Hindlimb muscle (tissue), 1 donor: ENCODE data around the gene DNMT3A. TPM values are rescaled to one million over a fixed set of nuclear protein-coding genes. Genes with fewer than 3 reads are reported as not detected.

Source experiments
- DNase-seq: peaks from one replicate; pipeline ENCODE4 v3.0.0-alpha.2; 2013
- polyA plus RNA-seq: library from polyadenylated mRNA; unstranded; fragments of 120-200 nt; gene quantifications from one replicate; pipeline ENCODE4 v1.2.1, GENCODE V29; 2013; ENCODE audit not compliant: insufficient read length

The DNMT3A gene
- polyA plus RNA-seq, 1 donor: 69.9 TPM

- no peak for DNase-seq
Observed at GRCh38 chr2:25255745-25256487, 85.8 kb downstream of the DNMT3A start.

DNA sequence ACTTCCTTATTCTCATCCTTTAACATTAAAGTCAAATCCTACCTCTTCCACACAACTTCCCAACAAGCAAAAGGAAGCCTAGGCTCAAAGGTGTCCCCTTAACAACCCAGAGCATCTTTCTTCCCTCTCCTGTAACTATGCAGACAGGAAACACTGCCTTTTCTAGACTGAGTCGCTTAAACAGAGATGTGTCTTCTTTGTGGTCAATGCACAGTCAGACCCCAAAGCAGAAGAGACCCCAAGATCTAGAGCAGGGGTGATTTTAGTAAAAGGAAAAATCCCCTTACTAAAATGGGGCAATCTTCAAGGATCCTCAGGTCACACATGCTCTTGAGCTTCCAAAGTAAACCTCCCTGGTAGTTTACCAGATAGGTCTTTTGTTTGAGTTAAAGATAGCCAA is 86.8 kb downstream of the DNMT3A start:
- no peak for DNase-seq

DNA sequence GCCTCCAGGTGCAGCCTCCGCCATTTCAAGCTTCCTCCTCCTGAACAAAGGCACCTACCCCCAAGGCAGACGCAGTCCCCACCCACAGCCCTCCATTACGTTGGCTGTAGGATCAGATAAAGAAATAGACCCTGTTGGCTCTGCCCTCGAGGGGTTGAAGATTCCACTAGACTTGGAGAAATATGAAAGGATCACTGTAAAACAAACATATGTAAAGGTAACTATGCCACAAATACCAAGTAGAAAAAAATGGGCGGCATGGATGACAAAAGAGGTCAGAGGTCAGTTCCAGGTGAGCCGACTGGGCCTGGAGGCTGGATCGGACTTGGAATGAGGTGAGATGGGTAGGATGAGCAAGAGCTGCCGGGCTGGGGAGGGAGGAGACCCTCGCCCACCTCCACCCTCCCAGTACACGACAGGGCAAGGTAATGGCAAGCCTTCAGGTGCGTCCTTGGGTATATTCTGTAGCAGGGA is 88.5 kb downstream of the DNMT3A start:
- no peak for DNase-seq

DNA sequence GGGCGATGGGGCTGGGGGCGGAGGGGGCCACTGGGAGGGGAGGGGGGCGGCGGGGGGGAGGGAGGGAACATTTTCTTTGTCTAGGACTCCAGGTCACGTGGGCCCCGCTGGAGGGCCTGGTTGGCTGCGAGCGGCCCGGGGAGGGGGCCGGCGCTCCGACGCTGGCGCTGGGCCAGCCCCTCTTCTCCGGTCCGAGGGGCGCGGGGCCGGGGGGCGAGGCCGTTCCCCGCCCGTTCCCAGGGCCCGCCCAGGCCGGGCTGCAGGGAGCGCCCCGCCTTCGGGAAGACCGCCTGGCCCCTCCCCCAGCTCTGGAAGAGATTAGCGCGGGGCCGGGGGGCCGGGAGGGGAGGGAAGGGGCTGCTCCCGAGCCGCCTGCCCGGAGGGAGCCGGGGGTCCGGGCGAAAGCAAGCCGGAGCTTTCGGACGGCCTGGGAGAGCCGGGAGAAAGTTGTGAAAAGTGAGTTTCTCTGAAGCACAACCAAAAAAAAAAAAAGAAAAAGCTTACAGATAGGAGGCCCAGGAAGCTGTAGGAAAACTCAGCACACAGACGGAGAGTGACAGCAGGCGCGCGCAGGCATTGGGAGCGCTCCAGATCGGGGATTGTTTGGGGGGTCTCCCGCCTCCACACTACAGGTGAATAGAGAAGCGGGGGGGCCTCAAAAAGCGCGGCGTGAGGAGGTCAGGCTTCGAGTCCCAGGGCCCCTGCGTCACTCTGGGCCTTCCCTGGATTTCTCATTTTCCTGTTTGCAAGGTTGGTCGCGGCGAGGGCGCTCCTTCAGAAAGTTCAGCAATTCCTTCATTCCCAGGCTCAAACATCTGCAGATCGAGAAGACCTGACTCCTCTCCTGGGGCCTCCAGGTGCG is 89.2 kb downstream of the DNMT3A start:
- peak; percentile 91 for DNase-seq

DNA sequence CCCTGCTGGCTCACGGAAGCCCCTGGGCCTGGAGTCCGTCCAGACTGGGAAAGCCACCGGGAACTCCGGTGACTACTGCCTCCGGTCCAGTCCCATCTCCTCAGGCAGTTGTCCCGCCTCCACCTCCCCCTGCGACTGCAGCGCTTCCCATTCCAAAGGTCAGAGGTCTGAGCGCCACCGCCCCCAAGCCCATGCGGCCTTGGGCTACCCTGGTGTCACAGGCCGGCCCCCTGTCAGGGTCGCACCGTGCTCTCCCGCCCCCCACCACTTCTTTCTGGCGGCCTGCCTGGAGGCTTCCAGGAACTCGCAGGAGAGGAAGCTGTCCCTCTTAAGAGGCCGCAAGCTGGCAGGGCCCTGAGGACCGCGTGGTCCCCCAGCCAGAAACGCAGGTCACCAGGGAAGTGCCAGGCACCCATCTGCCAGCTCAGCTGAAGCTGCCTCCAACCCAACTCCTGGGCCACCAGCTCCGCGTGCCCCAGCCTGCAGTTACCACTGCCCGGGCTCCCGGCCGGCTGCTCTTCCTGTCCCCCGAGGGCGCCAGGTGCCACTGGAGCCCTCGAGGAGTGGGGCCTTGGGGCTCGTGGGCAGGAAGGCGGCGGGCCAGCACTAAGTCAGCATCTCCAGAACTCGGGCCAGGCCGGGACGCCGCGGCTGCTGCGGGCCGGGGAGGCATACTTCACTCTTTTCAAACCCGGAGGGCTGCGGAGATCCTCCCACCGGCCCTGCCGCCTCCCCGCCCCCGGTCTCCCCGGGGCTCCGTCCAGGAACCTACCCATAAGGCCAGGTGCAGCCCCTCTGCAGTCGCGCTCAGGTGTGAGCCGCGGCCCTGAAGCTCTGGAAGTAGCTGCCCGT is 90.1 kb downstream of the DNMT3A start:
- DNase-seq: peak; percentile 62

- no peak for DNase-seq
Observed at GRCh38 chr2:25251071-25251421, 90.7 kb downstream of the DNMT3A start.

- no peak for DNase-seq
Observed at GRCh38 chr2:25250331-25251070, 91.2 kb downstream of the DNMT3A start.

DNA sequence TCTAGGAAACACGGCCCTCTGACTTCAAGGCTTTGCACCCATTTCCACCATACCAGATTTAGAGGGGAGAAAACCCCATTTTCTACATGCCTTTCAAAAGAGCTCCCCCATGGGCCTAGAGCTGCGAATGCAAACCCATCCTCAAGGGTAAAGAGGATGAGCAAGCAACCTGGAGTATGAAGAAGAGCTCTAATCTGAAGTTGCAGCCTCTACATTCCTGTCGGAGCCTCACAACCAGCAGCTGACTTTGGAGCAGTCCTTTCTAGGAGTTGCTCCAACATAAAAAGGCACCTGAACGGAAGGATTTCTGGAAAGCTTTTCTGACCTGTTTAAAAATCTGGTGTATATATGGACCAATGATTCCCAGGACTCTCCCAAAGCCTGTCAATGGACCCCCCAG is 91.9 kb downstream of the DNMT3A start:
- DNase-seq: no peak

- no peak for DNase-seq
Observed at GRCh38 chr2:25247792-25248512, 93.8 kb downstream of the DNMT3A start.

- no peak for DNase-seq
Observed at GRCh38 chr2:25246558-25247290, 95.0 kb downstream of the DNMT3A start.

GRCh38 chr2:25246001-25246400 is 95.7 kb downstream of the DNMT3A start:
- no peak for DNase-seq

GRCh38 chr2:25245141-25245540 is 96.6 kb downstream of the DNMT3A start:
- no peak for DNase-seq

DNA sequence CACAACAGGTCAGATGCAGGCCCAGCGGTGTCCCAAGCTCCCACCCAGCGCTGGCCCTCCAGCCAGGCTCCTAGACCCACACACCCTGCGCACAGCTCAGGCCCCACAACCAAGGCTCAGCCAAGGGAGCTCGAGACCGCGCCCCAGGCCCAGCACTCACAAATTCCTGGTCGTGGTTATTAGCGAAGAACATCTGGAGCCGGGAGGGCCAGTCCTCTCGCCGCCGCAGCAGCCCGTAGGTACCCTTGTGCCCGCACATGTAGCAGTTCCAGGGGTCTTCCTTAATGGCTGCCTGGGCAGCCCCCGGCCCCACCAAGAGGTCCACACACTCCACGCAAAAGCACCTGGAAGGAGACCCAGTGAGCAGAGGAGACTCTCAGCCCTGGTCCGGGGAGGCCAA is 97.7 kb downstream of the DNMT3A start:
- DNase-seq: no peak

- no peak for DNase-seq
Observed at GRCh38 chr2:25241452-25241851, 100.3 kb downstream of the DNMT3A start.

DNA sequence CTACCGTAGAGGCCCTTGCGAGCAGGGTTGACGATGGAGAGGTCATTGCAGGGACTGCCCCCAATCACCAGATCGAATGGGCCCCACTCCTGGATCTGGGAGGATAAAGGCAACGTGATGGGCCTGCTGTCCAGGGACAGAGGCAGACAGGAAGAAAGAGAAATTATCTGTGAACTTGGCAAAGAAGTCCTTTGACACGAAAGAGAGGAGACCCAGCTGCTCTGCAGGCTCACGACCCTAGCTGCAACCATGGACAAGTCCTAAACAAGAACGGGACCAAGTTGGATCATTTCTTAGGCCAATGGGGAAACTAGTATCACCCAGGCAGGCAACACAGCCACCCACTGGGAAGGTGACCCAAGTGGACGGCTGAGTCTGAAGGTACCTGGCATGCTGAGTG is 101.1 kb downstream of the DNMT3A start:
- DNase-seq: no peak

DNA sequence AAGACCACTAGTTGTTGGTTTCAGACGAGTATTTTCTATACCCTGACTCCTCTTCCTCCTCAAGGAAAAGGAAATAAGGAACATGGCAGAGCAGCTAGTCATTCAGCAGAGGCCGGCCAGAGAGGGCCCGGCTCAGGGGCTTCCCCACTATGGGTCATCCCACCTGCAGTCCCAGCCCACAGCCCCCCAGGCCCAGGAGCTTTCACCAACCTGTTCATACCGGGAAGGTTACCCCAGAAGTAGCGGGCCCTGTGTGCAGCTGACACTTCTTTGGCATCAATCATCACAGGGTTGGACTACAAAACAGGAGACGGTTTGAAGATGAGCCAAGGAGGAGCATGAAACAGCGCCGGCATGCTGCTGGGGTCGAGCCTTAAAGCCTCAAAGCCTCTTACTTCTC is 102.8 kb downstream of the DNMT3A start:
- DNase-seq: no peak

DNA sequence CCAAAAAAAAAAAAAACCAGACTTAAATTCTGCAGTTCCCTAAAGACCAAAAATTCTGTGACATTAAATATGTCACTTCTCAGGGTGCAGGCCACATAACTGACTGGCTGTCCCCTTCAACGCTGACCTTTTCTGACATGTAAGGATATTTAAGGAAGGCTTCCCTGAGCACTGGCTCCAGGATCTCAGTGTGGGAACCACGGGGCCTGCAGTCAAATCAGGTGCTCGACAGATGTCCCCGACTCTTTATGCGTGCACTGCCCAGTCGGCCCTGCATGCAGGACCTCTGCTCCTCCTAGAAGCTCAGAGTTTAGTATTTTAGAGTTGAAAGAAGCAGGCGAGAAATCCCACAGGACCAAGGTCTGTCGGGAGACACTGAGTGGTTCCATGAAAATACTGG is 104.0 kb downstream of the DNMT3A start:
- no peak for DNase-seq

DNA sequence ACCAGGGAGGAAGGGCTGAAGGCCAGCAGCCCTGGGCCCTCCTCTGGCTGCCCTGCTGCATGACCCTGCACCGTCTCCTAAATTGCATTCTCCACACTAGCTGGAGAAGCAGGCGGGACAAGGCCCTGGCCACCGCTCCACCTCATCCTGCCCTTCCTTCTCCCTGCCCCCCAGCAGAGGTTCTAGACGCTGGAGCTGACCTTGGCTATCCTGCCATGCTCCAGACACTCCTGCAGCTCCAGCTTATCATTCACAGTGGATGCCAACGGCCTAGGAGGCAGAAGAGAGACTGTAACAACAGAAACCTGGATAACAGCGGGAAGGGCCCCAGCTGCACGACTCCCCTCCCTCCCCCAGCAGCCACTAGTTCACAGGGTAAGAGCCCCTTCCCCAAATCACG is 105.0 kb downstream of the DNMT3A start:
- DNase-seq: no peak

GRCh38 chr2:25234738-25235137 is 107.0 kb downstream of the DNMT3A start:
- no peak for DNase-seq

DNA sequence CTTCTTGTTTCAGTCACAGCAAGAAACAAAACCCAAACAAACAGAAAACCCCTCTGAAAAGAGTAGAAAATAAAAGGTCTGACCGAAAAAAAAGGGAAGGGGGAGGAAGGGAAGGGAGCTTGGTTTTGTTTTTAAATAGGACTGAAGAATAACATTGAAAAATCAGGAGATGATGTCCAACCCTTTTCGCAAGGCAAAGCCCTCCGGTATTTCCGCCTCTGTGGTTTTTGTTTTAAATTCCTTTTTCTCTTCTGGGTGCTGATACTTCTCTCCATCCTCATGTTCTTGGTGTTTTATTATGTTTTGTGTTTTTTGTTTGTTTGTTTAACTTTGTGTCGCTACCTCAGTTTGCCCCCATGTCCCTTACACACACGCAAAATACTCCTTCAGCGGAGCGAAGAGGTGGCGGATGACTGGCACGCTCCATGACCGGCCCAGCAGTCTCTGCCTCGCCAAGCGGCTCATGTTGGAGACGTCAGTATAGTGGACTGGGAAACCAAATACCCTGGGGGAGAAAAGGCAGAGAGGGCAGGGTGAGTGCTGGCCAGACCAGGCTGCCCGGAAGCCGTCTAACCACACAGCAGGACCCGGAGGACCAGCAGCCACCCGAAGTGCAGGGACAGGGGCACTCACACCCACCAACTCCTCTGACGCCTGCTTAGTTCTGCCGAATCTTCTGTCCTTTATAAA is 107.7 kb downstream of the DNMT3A start:
- DNase-seq: no peak
